ENCODE data around the gene HEXB.

HEXB gene

DNA sequence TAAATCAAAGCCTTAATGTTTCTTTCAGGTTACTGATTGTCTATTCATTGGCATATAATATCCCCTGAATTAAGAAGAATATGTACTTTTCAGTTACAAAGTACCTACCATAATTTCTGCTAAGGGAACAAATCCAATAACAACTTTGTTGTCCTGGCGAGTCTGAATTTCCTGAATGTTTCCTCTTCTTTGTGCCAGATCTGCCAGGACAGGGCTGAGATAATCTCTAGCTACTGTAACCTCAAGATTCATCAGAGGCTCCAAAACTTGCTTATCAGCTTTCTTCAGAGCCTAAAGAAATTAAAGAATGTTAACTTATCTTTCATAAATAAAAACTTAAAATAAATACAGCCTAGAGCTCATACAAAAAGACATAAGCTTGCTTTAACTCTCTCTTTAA lies 37.2 kb downstream of the HEXB start:
- ChIA-PET CTCF (interaction anchor here (0.7 to 1.4 kb wide), 2 partner anchors 8 to 174 kb away, joined by 4 read pairs; no protein-coding TSS in a partner anchor), POLR2A (no interaction called here)
- Histone ChIP-seq H3K4me3 (ENCODE audit: low read depth, low read length) (no peak overlapping the region), H3K36me3 (ENCODE audit: control insufficient read depth in 2 of 2, insufficient read depth in 1 of 2, low read length in 2 of 2) (peaks cover 68 to 86% of the 10 kb centered on the region in 2 experiments), H3K27ac (ENCODE audit: extremely low read depth, low read depth, low read length) (no peak overlapping the region), H3K9me3 (ENCODE audit: control insufficient read depth, insufficient read depth, low read depth, low read length) (no peaks in the 10 kb centered on the region), H3K4me1 (ENCODE audit: control insufficient read depth, insufficient read depth, low read length) (no peaks in the 10 kb centered on the region)
- TF ChIP-seq ZNF423 (tag by site-specific recombination; IDR thresholded peaks at IDR 0.05) (no peak), ZNF707 (tag by site-specific recombination; IDR thresholded peaks at IDR 0.05) (no peak), ZNF571 (tag by site-specific recombination; IDR thresholded peaks at IDR 0.05) (no peak), ZNF174 (tag by site-specific recombination; IDR thresholded peaks at IDR 0.05) (no peak), ZNF19 (tag by site-specific recombination; IDR thresholded peaks at IDR 0.05; ENCODE audit: low read depth) (no peak), ZNF561 (tag by site-specific recombination; IDR thresholded peaks at IDR 0.05; ENCODE audit: borderline replicate concordance) (no peak), ZNF404 (tag by site-specific recombination; IDR thresholded peaks at IDR 0.05) (no peak), ZSCAN23 (tag by site-specific recombination; IDR thresholded peaks at IDR 0.05) (no peak), ZNF211 (tag by site-specific recombination; IDR thresholded peaks at IDR 0.05; ENCODE audit: low read depth) (no peak), PRDM1 (tag by site-specific recombination; IDR thresholded peaks at IDR 0.05) (no peak), PRDM4 (tag by site-specific recombination; IDR thresholded peaks at IDR 0.05) (no peak), ZNF530 (tag by site-specific recombination; IDR thresholded peaks at IDR 0.05; ENCODE audit: low read depth) (no peak), ZBTB21 (tag by site-specific recombination; IDR thresholded peaks at IDR 0.05) (no peak), SCRT2 (tag by site-specific recombination; IDR thresholded peaks at IDR 0.05) (no peak), ZNF623 (tag by site-specific recombination; IDR thresholded peaks at IDR 0.05) (no peak), ZNF670 (tag by site-specific recombination; IDR thresholded peaks at IDR 0.05; ENCODE audit: low read depth) (no peak), ZNF514 (tag by site-specific recombination; IDR thresholded peaks at IDR 0.05) (no peak), ZBTB17 (tag by site-specific recombination; IDR thresholded peaks at IDR 0.05) (no peak)
- TF ChIP-seq, protein P1, sequence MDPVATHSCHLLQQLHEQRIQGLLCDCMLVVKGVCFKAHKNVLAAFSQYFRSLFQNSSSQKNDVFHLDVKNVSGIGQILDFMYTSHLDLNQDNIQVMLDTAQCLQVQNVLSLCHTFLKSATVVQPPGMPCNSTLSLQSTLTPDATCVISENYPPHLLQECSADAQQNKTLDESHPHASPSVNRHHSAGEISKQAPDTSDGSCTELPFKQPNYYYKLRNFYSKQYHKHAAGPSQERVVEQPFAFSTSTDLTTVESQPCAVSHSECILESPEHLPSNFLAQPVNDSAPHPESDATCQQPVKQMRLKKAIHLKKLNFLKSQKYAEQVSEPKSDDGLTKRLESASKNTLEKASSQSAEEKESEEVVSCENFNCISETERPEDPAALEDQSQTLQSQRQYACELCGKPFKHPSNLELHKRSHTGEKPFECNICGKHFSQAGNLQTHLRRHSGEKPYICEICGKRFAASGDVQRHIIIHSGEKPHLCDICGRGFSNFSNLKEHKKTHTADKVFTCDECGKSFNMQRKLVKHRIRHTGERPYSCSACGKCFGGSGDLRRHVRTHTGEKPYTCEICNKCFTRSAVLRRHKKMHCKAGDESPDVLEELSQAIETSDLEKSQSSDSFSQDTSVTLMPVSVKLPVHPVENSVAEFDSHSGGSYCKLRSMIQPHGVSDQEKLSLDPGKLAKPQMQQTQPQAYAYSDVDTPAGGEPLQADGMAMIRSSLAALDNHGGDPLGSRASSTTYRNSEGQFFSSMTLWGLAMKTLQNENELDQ (tag by site-specific recombination; IDR thresholded peaks at IDR 0.05; ENCODE audit: low read depth), result no peak
- TF ChIP-seq, protein P2, sequence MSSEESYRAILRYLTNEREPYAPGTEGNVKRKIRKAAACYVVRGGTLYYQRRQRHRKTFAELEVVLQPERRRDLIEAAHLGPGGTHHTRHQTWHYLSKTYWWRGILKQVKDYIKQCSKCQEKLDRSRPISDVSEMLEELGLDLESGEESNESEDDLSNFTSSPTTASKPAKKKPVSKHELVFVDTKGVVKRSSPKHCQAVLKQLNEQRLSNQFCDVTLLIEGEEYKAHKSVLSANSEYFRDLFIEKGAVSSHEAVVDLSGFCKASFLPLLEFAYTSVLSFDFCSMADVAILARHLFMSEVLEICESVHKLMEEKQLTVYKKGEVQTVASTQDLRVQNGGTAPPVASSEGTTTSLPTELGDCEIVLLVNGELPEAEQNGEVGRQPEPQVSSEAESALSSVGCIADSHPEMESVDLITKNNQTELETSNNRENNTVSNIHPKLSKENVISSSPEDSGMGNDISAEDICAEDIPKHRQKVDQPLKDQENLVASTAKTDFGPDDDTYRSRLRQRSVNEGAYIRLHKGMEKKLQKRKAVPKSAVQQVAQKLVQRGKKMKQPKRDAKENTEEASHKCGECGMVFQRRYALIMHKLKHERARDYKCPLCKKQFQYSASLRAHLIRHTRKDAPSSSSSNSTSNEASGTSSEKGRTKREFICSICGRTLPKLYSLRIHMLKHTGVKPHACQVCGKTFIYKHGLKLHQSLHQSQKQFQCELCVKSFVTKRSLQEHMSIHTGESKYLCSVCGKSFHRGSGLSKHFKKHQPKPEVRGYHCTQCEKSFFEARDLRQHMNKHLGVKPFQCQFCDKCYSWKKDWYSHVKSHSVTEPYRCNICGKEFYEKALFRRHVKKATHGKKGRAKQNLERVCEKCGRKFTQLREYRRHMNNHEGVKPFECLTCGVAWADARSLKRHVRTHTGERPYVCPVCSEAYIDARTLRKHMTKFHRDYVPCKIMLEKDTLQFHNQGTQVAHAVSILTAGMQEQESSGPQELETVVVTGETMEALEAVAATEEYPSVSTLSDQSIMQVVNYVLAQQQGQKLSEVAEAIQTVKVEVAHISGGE (tag by site-specific recombination; conservative IDR thresholded peaks at IDR 0.05; ENCODE audit: low read depth), result no peak
